Smooth muscle cell of the brain vasculature (primary cell): ENCODE measurements around the gene SSC5D.

Source experiments
- DNase-seq: peaks from one replicate; pipeline ENCODE4 v3.0.0-alpha.2; 2012; ENCODE audit warnings: low read depth, low spot score

The SSC5D gene

GRCh38 chr19:55554741-55555152 is 66.5 kb downstream of the SSC5D start:
- no peak for DNase-seq

- no peak for DNase-seq
Measured at GRCh38 chr19:55559684-55560083, 71.4 kb downstream of the SSC5D start.

DNA sequence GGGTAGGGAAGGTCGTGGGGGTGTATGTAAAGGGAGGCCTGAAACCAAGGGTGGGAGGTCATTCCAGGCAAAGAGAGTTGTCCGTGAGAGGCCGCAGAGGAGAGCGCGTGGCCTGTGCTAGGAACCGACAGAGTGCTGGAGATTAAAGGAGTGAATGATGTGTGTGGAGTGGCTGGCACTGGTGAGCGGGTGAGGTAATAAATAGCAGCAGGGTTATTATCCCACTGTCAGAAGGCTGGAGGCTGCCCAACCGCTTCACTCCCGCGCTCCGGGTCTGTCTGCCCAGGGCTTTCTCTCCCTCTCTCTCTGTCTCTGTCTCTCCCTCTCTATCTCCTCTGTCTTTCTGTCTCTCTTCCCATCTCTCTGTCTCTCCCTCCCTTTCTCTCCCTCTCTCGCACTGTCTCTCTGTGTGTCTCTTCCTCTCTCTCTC is 75.0 kb downstream of the SSC5D start:
- DNase-seq, result no peak

GRCh38 chr19:55566823-55567222 is 78.6 kb downstream of the SSC5D start:
- no peak for DNase-seq

DNA sequence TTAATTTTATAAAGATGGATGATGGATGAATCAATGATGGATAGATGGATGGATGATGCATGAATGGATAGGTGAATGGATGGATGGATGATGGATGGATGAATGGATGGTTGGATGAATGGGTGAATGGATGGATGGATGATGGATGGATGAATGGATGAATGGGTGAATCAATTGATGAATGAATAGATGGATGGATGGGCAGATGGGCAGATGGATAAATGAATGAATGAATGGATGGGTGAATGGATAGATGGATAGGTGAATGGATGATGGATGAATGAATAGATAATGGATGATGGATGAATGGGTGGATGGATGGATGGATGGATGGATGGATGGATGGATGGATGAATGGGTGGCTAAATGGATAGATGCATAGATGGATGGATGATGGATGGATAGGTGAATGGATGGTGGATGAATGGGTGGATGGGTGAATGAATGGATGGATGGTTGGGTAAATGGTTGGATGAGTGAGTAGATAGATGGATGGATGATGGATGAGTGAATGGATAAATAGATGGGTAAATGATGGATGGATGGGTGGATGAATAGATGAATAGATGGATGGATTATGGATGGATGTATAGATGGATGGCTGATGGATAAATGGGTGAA is 79.6 kb downstream of the SSC5D start:
- no peak for DNase-seq
